Measurements from ENCODE around the gene LIX1L.

The LIX1L gene

DNA sequence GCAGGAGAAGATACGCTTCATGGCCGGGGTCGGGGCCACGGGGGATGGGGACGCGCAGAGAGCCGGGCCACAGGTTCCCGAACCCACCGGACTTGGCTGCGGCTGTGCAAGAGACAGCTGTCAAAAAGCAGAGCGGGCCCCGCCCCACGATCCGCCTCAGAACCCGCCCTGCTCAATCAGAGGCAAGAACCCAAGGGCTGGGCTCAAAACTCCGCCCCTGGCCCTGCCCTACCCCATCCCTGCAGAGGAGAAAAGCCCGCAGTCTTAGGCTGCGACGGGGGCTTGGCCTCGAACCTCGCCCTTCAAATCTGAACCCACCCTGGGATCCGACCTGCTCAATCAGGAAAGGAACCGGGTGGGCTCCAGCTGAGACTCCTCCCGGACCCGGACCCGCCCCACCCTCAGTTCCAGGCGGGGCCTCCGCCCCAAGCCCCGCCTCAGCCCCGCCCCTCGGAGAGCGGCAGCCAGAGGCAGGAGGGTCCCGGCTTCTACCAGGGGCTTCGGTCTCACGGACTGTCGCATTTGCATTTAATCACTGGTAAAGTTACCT, 72.0 kb downstream of the LIX1L start, which contains the start of gene ANKRD35:
Gene ANKRD35 (minus strand): TSS at position 129 of the 550 bp plus-strand sequence. CDS start 108 bp downstream, at position 21.
- peak within 1 kb of the TSS; percentile 97 for H2AFZ ChIP-seq (ENCODE audit: low read length)
- no peaks in the 10 kb centered on the region for H4K20me1 ChIP-seq (ENCODE audit: insufficient read depth, low read length, poor library complexity, severe bottlenecking)
- H3F3A ChIP-seq (ENCODE audit: low read depth): no peaks in the 10 kb centered on the region
- no peaks in the 10 kb centered on the region for H3K79me2 ChIP-seq (ENCODE audit: insufficient read depth, low read length)
- peaks cover 19% of the 10 kb centered on the region for H3K27me3 ChIP-seq (ENCODE audit: insufficient read depth, low read length, poor library complexity, severe bottlenecking)
- peak within 1 kb of the TSS; percentile 79 for H3K4me3 ChIP-seq (ENCODE audit: low read length, poor library complexity, severe bottlenecking)
- no peaks in the 10 kb centered on the region for H3K9me3 ChIP-seq (ENCODE audit: insufficient read depth, low read depth, low read length)
- peak within 1 kb of the TSS; percentile 63 for H3K4me2 ChIP-seq (ENCODE audit: low read depth, low read length, poor library complexity, severe bottlenecking)
- H3K4me1 ChIP-seq (ENCODE audit: insufficient read depth, low read length, poor library complexity, severe bottlenecking): peaks cover 5% of the 10 kb centered on the region
- TF ChIP-seq, protein P1, sequence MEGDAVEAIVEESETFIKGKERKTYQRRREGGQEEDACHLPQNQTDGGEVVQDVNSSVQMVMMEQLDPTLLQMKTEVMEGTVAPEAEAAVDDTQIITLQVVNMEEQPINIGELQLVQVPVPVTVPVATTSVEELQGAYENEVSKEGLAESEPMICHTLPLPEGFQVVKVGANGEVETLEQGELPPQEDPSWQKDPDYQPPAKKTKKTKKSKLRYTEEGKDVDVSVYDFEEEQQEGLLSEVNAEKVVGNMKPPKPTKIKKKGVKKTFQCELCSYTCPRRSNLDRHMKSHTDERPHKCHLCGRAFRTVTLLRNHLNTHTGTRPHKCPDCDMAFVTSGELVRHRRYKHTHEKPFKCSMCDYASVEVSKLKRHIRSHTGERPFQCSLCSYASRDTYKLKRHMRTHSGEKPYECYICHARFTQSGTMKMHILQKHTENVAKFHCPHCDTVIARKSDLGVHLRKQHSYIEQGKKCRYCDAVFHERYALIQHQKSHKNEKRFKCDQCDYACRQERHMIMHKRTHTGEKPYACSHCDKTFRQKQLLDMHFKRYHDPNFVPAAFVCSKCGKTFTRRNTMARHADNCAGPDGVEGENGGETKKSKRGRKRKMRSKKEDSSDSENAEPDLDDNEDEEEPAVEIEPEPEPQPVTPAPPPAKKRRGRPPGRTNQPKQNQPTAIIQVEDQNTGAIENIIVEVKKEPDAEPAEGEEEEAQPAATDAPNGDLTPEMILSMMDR (conservative IDR thresholded peaks at IDR 0.05; ENCODE audit: low read length): no peak
- no peak for TF ChIP-seq EZH2phosphoT487 (IDR thresholded peaks at IDR 0.05; ENCODE audit: borderline replicate concordance)
- no peaks in the 10 kb centered on the region for H3K36me3 ChIP-seq (ENCODE audit: insufficient read depth, low read length)
- H3K9ac ChIP-seq (ENCODE audit: low read depth, low read length, poor library complexity, severe bottlenecking): no peak within 1 kb of the TSS
- no peaks in the 10 kb centered on the region for H3K9me2 ChIP-seq (replicated peaks; ENCODE audit: low read depth, low read length)

DNA sequence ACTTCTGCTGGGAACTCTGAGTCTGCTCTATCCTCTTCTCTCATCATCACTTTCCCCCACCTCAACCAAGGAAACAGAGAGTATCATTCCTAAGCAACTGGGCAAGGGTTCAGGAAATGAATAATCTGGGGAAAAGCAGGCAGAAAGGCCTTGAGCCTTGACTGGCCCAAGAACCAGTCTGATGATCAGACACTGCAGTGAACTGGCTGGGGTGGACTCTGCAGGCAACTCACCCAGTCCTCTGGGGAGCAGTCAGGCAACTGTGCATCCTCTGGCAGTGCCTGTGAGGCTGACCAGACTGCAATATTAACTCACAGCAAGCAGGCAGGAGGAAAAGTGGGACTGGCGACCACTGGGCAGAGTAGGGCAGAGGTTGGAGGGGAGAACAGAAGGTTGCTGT, 73.1 kb downstream of the LIX1L start:
- H3K9ac ChIP-seq (ENCODE audit: low read depth, low read length, poor library complexity, severe bottlenecking): no peak overlapping the region
- no peaks in the 10 kb centered on the region for H3K36me3 ChIP-seq (ENCODE audit: insufficient read depth, low read length)
- H3K4me1 ChIP-seq (ENCODE audit: insufficient read depth, low read length, poor library complexity, severe bottlenecking): peaks cover 5% of the 10 kb centered on the region
- no peaks in the 10 kb centered on the region for H3K9me3 ChIP-seq (ENCODE audit: insufficient read depth, low read depth, low read length)
- no peaks in the 10 kb centered on the region for H3K79me2 ChIP-seq (ENCODE audit: insufficient read depth, low read length)
- no peaks in the 10 kb centered on the region for H3K9me2 ChIP-seq (replicated peaks; ENCODE audit: low read depth, low read length)
- peaks cover 19% of the 10 kb centered on the region for H3K27me3 ChIP-seq (ENCODE audit: insufficient read depth, low read length, poor library complexity, severe bottlenecking)
- no peak overlapping the region for H3K4me2 ChIP-seq (ENCODE audit: low read depth, low read length, poor library complexity, severe bottlenecking)
- no peak overlapping the region for H3K4me3 ChIP-seq (ENCODE audit: low read length, poor library complexity, severe bottlenecking)
- no peaks in the 10 kb centered on the region for H4K20me1 ChIP-seq (ENCODE audit: insufficient read depth, low read length, poor library complexity, severe bottlenecking)
- H3F3A ChIP-seq (ENCODE audit: low read depth): no peaks in the 10 kb centered on the region
- H2AFZ ChIP-seq (ENCODE audit: low read length): no peak overlapping the region
- TF ChIP-seq EZH2phosphoT487 (IDR thresholded peaks at IDR 0.05; ENCODE audit: borderline replicate concordance): no peak
- TF ChIP-seq, protein P1 (conservative IDR thresholded peaks at IDR 0.05; ENCODE audit: low read length): no peak

All from Loucy (cell line).